ENCODE measurements around the gene SORBS1. TPM values are rescaled to one million over a fixed set of nuclear protein-coding genes. Genes with fewer than 3 reads are reported as not detected.
A peak's percentile ranks its signal among the peaks of the same experiment; 100 is the strongest.

The SORBS1 gene
- total RNA-seq, 2 experiments from 2014 or later: 1.5 to 1.8 TPM

GRCh38 chr10:95389982-95390381 is 171.2 kb downstream of the SORBS1 start:
- ChIA-PET POLR2A (no interaction called here), CTCF (interaction anchor here (1.0 to 4.8 kb wide), 3 partner anchors 10 to 40 kb away, joined by 3 to 33 read pairs (median 3); no protein-coding TSS in a partner anchor)
- Mint-ChIP-seq H3K36me3 (no peaks in the 10 kb centered on the region), H3K4me3 (no peak overlapping the region), H3K9me3 (no peaks in the 10 kb centered on the region), H3K4me1 (ENCODE audit: low read depth) (peaks cover 11% of the 10 kb centered on the region), H3K27ac (no peak overlapping the region), H3K27me3 (peaks cover 2% of the 10 kb centered on the region)
- intact Hi-C loops (cut with micrococcal nuclease): no loop called here
- no peak for DNase-seq

- Mint-ChIP-seq H3K27ac (no peak overlapping the region), H3K27me3 (peaks cover 2% of the 10 kb centered on the region), H3K4me1 (ENCODE audit: low read depth) (peaks cover 10% of the 10 kb centered on the region), H3K36me3 (no peaks in the 10 kb centered on the region), H3K9me3 (no peaks in the 10 kb centered on the region), H3K4me3 (no peak overlapping the region)
- DNase-seq: no peak
- intact Hi-C loops (cut with micrococcal nuclease): no loop called here
- CTCF ChIA-PET: interaction anchor here (1.0 to 4.8 kb wide), 4 partner anchors 11 to 143 kb away, joined by 3 to 33 read pairs (median 3); no protein-coding TSS in a partner anchor
- POLR2A ChIA-PET: no interaction called here
These were observed 172.0 kb downstream of the SORBS1 start for GRCh38 chr10:95389176-95389575.

- ChIA-PET POLR2A (no interaction called here), CTCF (interaction anchor here (1.0 to 4.8 kb wide), 4 partner anchors 14 to 142 kb away, joined by 3 to 33 read pairs (median 8); no protein-coding TSS in a partner anchor)
- no peaks in the 10 kb centered on the region for H3K36me3 Mint-ChIP-seq
- intact Hi-C loops (cut with micrococcal nuclease): no loop called here
- no peak for DNase-seq
- H3K4me3 Mint-ChIP-seq: no peak overlapping the region
- H3K27me3 Mint-ChIP-seq: peaks cover 2% of the 10 kb centered on the region
- no peak overlapping the region for H3K27ac Mint-ChIP-seq
- no peaks in the 10 kb centered on the region for H3K9me3 Mint-ChIP-seq
- peaks cover 10% of the 10 kb centered on the region for H3K4me1 Mint-ChIP-seq (ENCODE audit: low read depth)
These were observed 172.6 kb downstream of the SORBS1 start for GRCh38 chr10:95388539-95388938.

GRCh38 chr10:95388109-95388471 is 173.1 kb downstream of the SORBS1 start:
- peaks cover 2% of the 10 kb centered on the region for H3K27me3 Mint-ChIP-seq
- DNase-seq: no peak
- no peak overlapping the region for H3K4me3 Mint-ChIP-seq
- no peaks in the 10 kb centered on the region for H3K9me3 Mint-ChIP-seq
- H3K27ac Mint-ChIP-seq: no peak overlapping the region
- no peaks in the 10 kb centered on the region for H3K36me3 Mint-ChIP-seq
- peaks cover 10% of the 10 kb centered on the region for H3K4me1 Mint-ChIP-seq (ENCODE audit: low read depth)
- CTCF ChIA-PET: interaction anchor here (1.0 to 4.8 kb wide), 3 partner anchors 13 to 42 kb away, joined by 3 to 33 read pairs (median 12); no protein-coding TSS in a partner anchor
- intact Hi-C loops (cut with micrococcal nuclease): no loop called here
- POLR2A ChIA-PET: no interaction called here

- peak; percentile 67 for DNase-seq
- ChIA-PET CTCF (interaction anchor here (1.0 to 2.9 kb wide), 4 partner anchors 10 to 21 kb away, joined by 3 to 20 read pairs (median 3); no protein-coding TSS in a partner anchor), POLR2A (interaction anchor here (0.6 to 1.3 kb wide), 2 partner anchors 23 to 30 kb away, joined by 3 to 4 read pairs; no protein-coding TSS in a partner anchor)
- Mint-ChIP-seq H3K4me3 (no peak overlapping the region), H3K36me3 (no peaks in the 10 kb centered on the region), H3K27ac (no peak overlapping the region), H3K9me3 (no peaks in the 10 kb centered on the region), H3K4me1 (ENCODE audit: low read depth) (peaks cover 7% of the 10 kb centered on the region), H3K27me3 (peaks cover 2% of the 10 kb centered on the region)
- intact Hi-C loops (cut with micrococcal nuclease): loop anchor here (1.0 kb wide), 2 partner anchors 10 to 148 kb away; no protein-coding TSS in a partner anchor
These were observed 177.0 kb downstream of the SORBS1 start for GRCh38 chr10:95384011-95384704.

GRCh38 chr10:95382596-95382995 is 178.6 kb downstream of the SORBS1 start:
- no peak overlapping the region for H3K27ac Mint-ChIP-seq
- no peaks in the 10 kb centered on the region for H3K9me3 Mint-ChIP-seq
- ChIA-PET CTCF (interaction anchor here (0.6 to 2.9 kb wide), 3 partner anchors 8 to 140 kb away, joined by 3 to 20 read pairs (median 3); no protein-coding TSS in a partner anchor), POLR2A (no interaction called here)
- intact Hi-C loops (cut with micrococcal nuclease): no loop called here
- no peaks in the 10 kb centered on the region for H3K36me3 Mint-ChIP-seq
- H3K4me3 Mint-ChIP-seq: no peak overlapping the region
- peaks cover 7% of the 10 kb centered on the region for H3K4me1 Mint-ChIP-seq (ENCODE audit: low read depth)
- H3K27me3 Mint-ChIP-seq: peaks cover 2% of the 10 kb centered on the region
- no peak for DNase-seq

GRCh38 chr10:95382174-95382573 is 179.0 kb downstream of the SORBS1 start:
- peaks cover 10% of the 10 kb centered on the region for H3K4me1 Mint-ChIP-seq (ENCODE audit: low read depth)
- intact Hi-C loops (cut with micrococcal nuclease): no loop called here
- H3K27ac Mint-ChIP-seq: no peak overlapping the region
- no peaks in the 10 kb centered on the region for H3K36me3 Mint-ChIP-seq
- peaks cover 2% of the 10 kb centered on the region for H3K27me3 Mint-ChIP-seq
- ChIA-PET CTCF (interaction anchor here (1.1 to 2.9 kb wide), 2 partner anchors 8 to 139 kb away, joined by 3 to 20 read pairs; no protein-coding TSS in a partner anchor), POLR2A (no interaction called here)
- DNase-seq: no peak
- no peak overlapping the region for H3K4me3 Mint-ChIP-seq
- no peaks in the 10 kb centered on the region for H3K9me3 Mint-ChIP-seq

- Mint-ChIP-seq H3K27me3 (peaks cover 6% of the 10 kb centered on the region), H3K4me1 (ENCODE audit: low read depth) (peaks cover 9% of the 10 kb centered on the region), H3K4me3 (no peak overlapping the region), H3K9me3 (peaks cover 5% of the 10 kb centered on the region), H3K36me3 (peaks cover 1% of the 10 kb centered on the region), H3K27ac (no peak overlapping the region)
- ChIA-PET POLR2A (no interaction called here), CTCF (interaction anchor here (0.9 to 6.8 kb wide), 9 partner anchors 15 to 224 kb away, joined by 3 to 87 read pairs (median 3); no protein-coding TSS in a partner anchor)
- no peak for DNase-seq
- intact Hi-C loops (cut with micrococcal nuclease): loop anchor here (10.0 kb wide), 1 partner anchor 487 kb away; no protein-coding TSS in a partner anchor
These were observed 183.2 kb downstream of the SORBS1 start for GRCh38 chr10:95377950-95378349.

GRCh38 chr10:95375418-95375817 is 185.8 kb downstream of the SORBS1 start:
- no peak overlapping the region for H3K4me3 Mint-ChIP-seq
- ChIA-PET POLR2A (interaction anchor here (1.1 kb wide), 2 partner anchors 12 to 27 kb away, joined by 3 read pairs; no protein-coding TSS in a partner anchor), CTCF (interaction anchor here (0.6 to 6.8 kb wide), 22 partner anchors 8 to 642 kb away, joined by 3 to 89 read pairs (median 5); no protein-coding TSS in a partner anchor)
- no peak overlapping the region for H3K27ac Mint-ChIP-seq
- H3K36me3 Mint-ChIP-seq: peaks cover 1% of the 10 kb centered on the region
- no peak for DNase-seq
- intact Hi-C loops (cut with micrococcal nuclease): loop anchor here (10.0 kb wide), 1 partner anchor 489 kb away; no protein-coding TSS in a partner anchor
- H3K4me1 Mint-ChIP-seq (ENCODE audit: low read depth): peaks cover 9% of the 10 kb centered on the region
- peaks cover 14% of the 10 kb centered on the region for H3K27me3 Mint-ChIP-seq
- H3K9me3 Mint-ChIP-seq: peaks cover 5% of the 10 kb centered on the region

GRCh38 chr10:95374597-95375209 is 186.5 kb downstream of the SORBS1 start:
- intact Hi-C loops (cut with micrococcal nuclease): loop anchor here (1.0 to 10.0 kb wide), 4 partner anchors 58 to 490 kb away; no protein-coding TSS in a partner anchor
- H3K4me3 Mint-ChIP-seq: no peak overlapping the region
- H3K36me3 Mint-ChIP-seq: peaks cover 1% of the 10 kb centered on the region
- H3K4me1 Mint-ChIP-seq (ENCODE audit: low read depth): peaks cover 9% of the 10 kb centered on the region
- POLR2A ChIA-PET: interaction anchor here (1.1 kb wide), 1 partner anchor 27 kb away, joined by 3 read pairs; no protein-coding TSS in a partner anchor
- peak; percentile 81 for DNase-seq
- H3K27ac Mint-ChIP-seq: no peak overlapping the region
- H3K9me3 Mint-ChIP-seq: peaks cover 5% of the 10 kb centered on the region
- CTCF ChIA-PET: interaction anchor here (0.6 to 6.8 kb wide), 28 partner anchors 9 to 450 kb away, joined by 3 to 89 read pairs (median 4); no protein-coding TSS in a partner anchor
- H3K27me3 Mint-ChIP-seq: peaks cover 14% of the 10 kb centered on the region

- DNase-seq: no peak
- peaks cover 9% of the 10 kb centered on the region for H3K4me1 Mint-ChIP-seq (ENCODE audit: low read depth)
- CTCF ChIA-PET: interaction anchor here (0.6 to 6.8 kb wide), 19 partner anchors 10 to 741 kb away, joined by 3 to 89 read pairs (median 5); no protein-coding TSS in a partner anchor
- POLR2A ChIA-PET: no interaction called here
- peaks cover 1% of the 10 kb centered on the region for H3K36me3 Mint-ChIP-seq
- intact Hi-C loops (cut with micrococcal nuclease): loop anchor here (1.0 to 10.0 kb wide), 4 partner anchors 59 to 491 kb away; no protein-coding TSS in a partner anchor
- peaks cover 5% of the 10 kb centered on the region for H3K9me3 Mint-ChIP-seq
- peaks cover 14% of the 10 kb centered on the region for H3K27me3 Mint-ChIP-seq
- H3K4me3 Mint-ChIP-seq: no peak overlapping the region
- H3K27ac Mint-ChIP-seq: no peak overlapping the region
These were observed 187.5 kb downstream of the SORBS1 start for GRCh38 chr10:95373660-95374059.
